Left lung (tissue), 10 donors: ENCODE results near the gene UGT1A7. TPM values are rescaled to one million over a fixed set of nuclear protein-coding genes. Genes with fewer than 3 reads are reported as not detected.

Experiments
- ATAC-seq: fragments of 200-7000 bp; cut with Tn5 transposase; one replicate; pipeline ENCODE4 v1.9.1; 2020; ENCODE audit warnings: moderate library complexity
- DNase-seq, 4 donors: peaks; one replicate each; pipeline ENCODE4 v3.0.0-alpha.2; 2013 to 2020
- H3K27ac ChIP-seq, 2 donors: fragments of 200-600 bp; sonication (generic) in 1 of 2; one replicate each; pipeline versions ENCODE4 v1.5.0 to v1.8.0; 2020 to 2021
- H3K27me3 ChIP-seq, 2 donors: fragments of 200-600 bp; sonication (generic) in 1 of 2; one replicate each; pipeline versions ENCODE4 v1.5.0 to v1.8.0; 2020 to 2021
- H3K36me3 ChIP-seq, 2 donors: fragments of 200-600 bp; sonication (generic) in 1 of 2; one replicate each; pipeline versions ENCODE4 v1.5.0 to v1.8.0; 2020 to 2021
- H3K4me1 ChIP-seq, 2 donors: fragments of 200-600 bp; one replicate each; pipeline ENCODE4 v1.8.0; 2021
- H3K4me3 ChIP-seq, 2 donors: fragments of 200-600 bp; sonication (generic) in 1 of 2; one replicate each; pipeline versions ENCODE4 v1.5.0 to v1.8.0; 2020 to 2021; ENCODE audit warnings: mild to moderate bottlenecking in 1 of 2
- H3K9me3 ChIP-seq, 2 donors: fragments of 200-600 bp; sonication (generic) in 1 of 2; one replicate each; pipeline versions ENCODE4 v1.5.0 to v1.8.0; 2020 to 2021
- CTCF ChIP-seq, 2 donors: fragments of 200-600 bp; sonication (generic) in 1 of 2; IDR thresholded peaks; one replicate each; pipeline versions ENCODE4 v1.5.0 to v1.8.0; 2021; ENCODE audit warnings: antibody characterized with exemption in 2 of 2
- intact Hi-C, 2 donors: fragments of 100-400 bp; cut with DNase I; formaldehyde crosslinking; loops; one replicate each; pipeline versions ENCODE4 v1.11.2 to v1.14.2; 2022
- polyA plus RNA-seq, 6 donors: library from polyadenylated mRNA; unstranded; fragments of 120-200 nt; gene quantifications; one replicate each; pipeline ENCODE4 v1.2.1, GENCODE V29; 2013; ENCODE audit not compliant: insufficient read length in 6 of 6
- total RNA-seq, 2 donors: library from RNA; stranded (reverse); fragmentation: NEBNext Ultra II Directional; extraction: Animal tissue kit (Norgen Biotek cat#: 25700); gene quantifications; one replicate each; pipeline ENCODE4 v1.2.1, GENCODE V29; 2021
- donor health status: DM: no; HTN: yes; CAD: no.
- donor health status: DM: no; HTN: no; CAD: no.

The UGT1A7 gene
- total and polyA plus RNA-seq, 8 donors = not detected

DNA sequence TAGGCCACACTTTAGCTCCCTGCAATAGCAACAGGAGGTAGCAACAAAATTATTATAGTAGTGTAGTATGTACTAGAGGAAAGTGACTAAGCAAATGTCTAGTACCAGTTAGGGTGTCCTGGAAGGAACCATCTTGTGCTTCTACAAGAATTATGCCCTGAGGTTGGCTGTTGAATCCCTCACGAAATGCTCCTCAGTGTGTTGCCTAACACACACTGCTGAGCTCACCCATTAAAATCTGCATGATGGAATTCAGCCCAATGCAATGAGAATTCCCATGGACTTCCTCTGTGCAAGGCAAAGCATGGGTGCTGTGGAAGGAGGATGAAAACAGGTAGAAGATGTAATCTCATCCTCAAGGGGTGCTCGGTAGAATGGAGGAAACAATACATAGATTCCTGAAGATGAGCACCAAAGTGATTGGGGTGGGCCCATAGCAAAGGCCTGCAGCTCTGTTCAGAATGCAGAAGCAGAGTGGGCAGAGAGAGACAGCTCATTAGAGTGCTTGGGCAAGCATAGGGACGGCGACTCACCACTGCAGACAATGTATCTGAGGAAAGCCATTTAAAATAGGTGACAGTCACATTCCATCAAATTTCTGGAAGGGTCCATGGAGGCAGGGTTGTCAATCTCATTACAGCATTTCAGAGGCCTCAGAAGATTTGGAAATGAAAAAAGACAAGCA is 1.2 kb upstream of the UGT1A7 start:
- no peak for DNase-seq
- TF ChIP-seq CTCF (IDR thresholded peaks at IDR 0.05) = no peak
- no peak overlapping the region for H3K4me3 ChIP-seq
- no peaks in the 10 kb centered on the region for H3K4me1 ChIP-seq
- no peaks in the 10 kb centered on the region for H3K27me3 ChIP-seq
- intact Hi-C loops = no loop called here
- no peak for ATAC-seq
- no peaks in the 10 kb centered on the region for H3K9me3 ChIP-seq
- no peak overlapping the region for H3K27ac ChIP-seq
- no peaks in the 10 kb centered on the region for H3K36me3 ChIP-seq

DNA sequence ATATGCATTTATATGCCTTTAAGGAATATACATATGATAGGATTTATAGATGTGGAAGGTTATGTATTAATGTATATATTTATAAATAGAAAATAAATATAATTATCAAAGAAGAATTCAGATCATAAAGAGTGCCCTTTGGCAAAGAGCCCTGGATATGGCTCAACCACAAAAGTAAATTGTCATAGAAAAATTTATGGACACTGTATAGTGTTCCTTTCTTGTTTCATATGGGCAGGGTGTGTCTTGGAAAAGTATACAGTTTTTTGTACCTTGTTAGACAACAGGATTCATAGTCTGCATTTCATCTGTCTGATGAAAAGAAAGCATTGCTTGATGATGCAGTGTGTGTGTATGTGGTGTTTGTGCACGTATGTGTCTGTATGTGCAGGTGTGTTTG is 2.9 kb downstream of the UGT1A7 start:
- H3K4me3 ChIP-seq = no peak overlapping the region
- ATAC-seq (no peak), DNase-seq (no peak)
- no peak overlapping the region for H3K27ac ChIP-seq
- H3K27me3 ChIP-seq = no peaks in the 10 kb centered on the region
- intact Hi-C loops = no loop called here
- TF ChIP-seq CTCF (IDR thresholded peaks at IDR 0.05) = no peak
- H3K36me3 ChIP-seq = no peaks in the 10 kb centered on the region
- H3K4me1 ChIP-seq = no peaks in the 10 kb centered on the region
- H3K9me3 ChIP-seq = no peaks in the 10 kb centered on the region

- no peaks in the 10 kb centered on the region for H3K36me3 ChIP-seq
- no peaks in the 10 kb centered on the region for H3K27me3 ChIP-seq
- no peak for TF ChIP-seq CTCF (IDR thresholded peaks at IDR 0.05)
- no peaks in the 10 kb centered on the region for H3K4me1 ChIP-seq
- H3K9me3 ChIP-seq = no peaks in the 10 kb centered on the region
- H3K27ac ChIP-seq = no peak overlapping the region
- intact Hi-C loops = no loop called here
- H3K4me3 ChIP-seq = no peak overlapping the region
- ATAC-seq = no peak
- DNase-seq = no peak
These were observed 5.2 kb downstream of the UGT1A7 start for GRCh38 chr2:233686928-233687327.

DNA sequence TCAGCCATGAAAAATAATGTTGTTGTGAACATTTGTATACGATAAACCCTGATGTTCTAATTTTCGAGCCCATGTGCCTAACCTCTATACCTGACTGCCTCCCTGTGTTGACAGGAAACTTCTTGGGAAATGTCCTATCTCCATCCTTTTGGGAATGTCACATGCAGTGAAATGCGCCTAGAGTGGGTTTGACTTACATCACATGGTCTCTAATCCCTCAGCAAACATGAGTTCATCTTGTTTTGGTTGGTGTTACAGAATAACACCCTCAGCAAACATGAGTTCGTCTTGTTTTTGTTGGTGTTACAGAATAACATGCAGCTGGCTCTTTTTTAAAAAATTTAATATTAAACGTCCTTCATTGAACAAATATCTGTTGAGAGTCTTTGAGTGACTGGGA is 6.6 kb downstream of the UGT1A7 start:
- intact Hi-C loops = no loop called here
- DNase-seq (no peak), ATAC-seq (no peak)
- Histone ChIP-seq H3K9me3 (no peaks in the 10 kb centered on the region), H3K36me3 (no peaks in the 10 kb centered on the region), H3K4me1 (no peaks in the 10 kb centered on the region), H3K27me3 (no peaks in the 10 kb centered on the region), H3K4me3 (no peak overlapping the region), H3K27ac (no peak overlapping the region)
- no peak for TF ChIP-seq CTCF (IDR thresholded peaks at IDR 0.05)

DNA sequence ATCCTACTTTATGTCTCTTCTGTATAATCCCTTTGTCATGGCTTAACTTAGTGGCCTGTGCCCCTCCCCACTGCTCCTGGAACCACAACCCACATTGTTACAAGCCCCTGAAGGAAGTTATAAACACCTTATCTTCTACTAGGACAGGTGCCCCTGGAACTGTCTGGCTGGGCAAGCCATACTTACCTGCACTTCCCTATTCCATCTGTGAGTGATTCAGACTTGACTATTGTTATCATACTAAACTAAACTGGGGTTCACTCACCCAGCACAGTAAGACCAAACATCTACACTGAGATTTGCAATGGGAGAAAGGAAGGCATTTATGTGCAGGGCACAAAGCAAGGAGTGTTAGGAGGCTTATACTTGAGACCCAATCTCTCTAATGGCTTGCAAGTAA is 7.3 kb downstream of the UGT1A7 start:
- no peak for ATAC-seq
- Histone ChIP-seq H3K4me1 (no peaks in the 10 kb centered on the region), H3K36me3 (no peaks in the 10 kb centered on the region), H3K4me3 (no peak overlapping the region), H3K9me3 (no peaks in the 10 kb centered on the region), H3K27ac (no peak overlapping the region), H3K27me3 (no peaks in the 10 kb centered on the region)
- no peak for TF ChIP-seq CTCF (IDR thresholded peaks at IDR 0.05)
- intact Hi-C loops = no loop called here
- DNase-seq = no peak
